Astrocyte of the spinal cord (primary cell): Measurements from ENCODE around the gene TTC33.

Source experiments
- DNase-seq: peaks from one replicate; pipeline ENCODE4 v3.0.0; 2011; ENCODE audit warnings: low read depth, low spot score
- H3K4me3 ChIP-seq: 2 replicates; pipeline ENCODE4 v1.5.1; 2011; ENCODE audit warnings: low read depth, mild to moderate bottlenecking, low read length, moderate library complexity
- CTCF ChIP-seq: IDR thresholded peaks from 2 replicates; pipeline ENCODE4 v1.5.1; 2012; ENCODE audit warnings: low read depth, mild to moderate bottlenecking, low read length, inconsistent platforms
- in situ Hi-C: cut with HindIII; loops from 2 replicates; pipeline ENCODE4 v1.10.0; 2017; ENCODE audit warnings: low sequenced_read_pairs

Gene TTC33

GRCh38 chr5:40634593-40634992 lies 121.2 kb downstream of the TTC33 start:
- in situ Hi-C loops = no loop called here
- no peak for DNase-seq
- no peak for TF ChIP-seq CTCF
- H3K4me3 ChIP-seq = no peak overlapping the region

- DNase-seq = no peak
- in situ Hi-C loops = no loop called here
- no peak for TF ChIP-seq CTCF
- no peak overlapping the region for H3K4me3 ChIP-seq
Measured at GRCh38 chr5:40634154-40634553, 121.6 kb downstream of the TTC33 start.

- no peak for DNase-seq
- H3K4me3 ChIP-seq = no peak overlapping the region
- in situ Hi-C loops = no loop called here
- TF ChIP-seq CTCF = no peak
Measured at GRCh38 chr5:40631236-40631635, 124.5 kb downstream of the TTC33 start.

- no peak for DNase-seq
Measured at GRCh38 chr5:40630126-40630525, 125.6 kb downstream of the TTC33 start.

GRCh38 chr5:40628407-40628806 lies 127.4 kb downstream of the TTC33 start:
- H3K4me3 ChIP-seq = no peak overlapping the region
- TF ChIP-seq CTCF = no peak
- no peak for DNase-seq
- in situ Hi-C loops = no loop called here

More at GRCh38 chr5:40630126-40630525, 125.6 kb downstream of the TTC33 start:
- H3K4me3 ChIP-seq = no peak overlapping the region
- in situ Hi-C loops = no loop called here
- no peak for TF ChIP-seq CTCF

- no peak overlapping the region for H3K4me3 ChIP-seq
- in situ Hi-C loops = no loop called here
- no peak for DNase-seq
- no peak for TF ChIP-seq CTCF
Measured at GRCh38 chr5:40627706-40628105, 128.1 kb downstream of the TTC33 start.

GRCh38 chr5:40626801-40627200 lies 129.0 kb downstream of the TTC33 start:
- no peak for DNase-seq
- H3K4me3 ChIP-seq = no peak overlapping the region
- no peak for TF ChIP-seq CTCF
- in situ Hi-C loops = no loop called here
